ENCODE data around the gene TMEM165. TPM values are rescaled to one million over a fixed set of nuclear protein-coding genes. Genes with fewer than 3 reads are reported as not detected.
A peak's percentile ranks its signal among the peaks of the same experiment; 100 is the strongest.
"Not testable (repeated sequence)": the region's sequence is repeated elsewhere in the genome, so short reads cannot be mapped to it uniquely, and the experiment has no call there.

The TMEM165 gene
- 129 and 169 TPM in 2 replicates for total RNA-seq

- peak; percentile 92 for DNase-seq
Measured at GRCh38 chr4:55395529-55396307, at the start of gene TMEM165. TMEM165 (plus strand) TSS chr4:55395957; CDS start chr4:55396190, 233 bp downstream.

GRCh38 chr4:55345980-55346850 is 49.5 kb upstream of the TMEM165 start, which contains the start of gene SRD5A3:
SRD5A3 (plus strand) TSS chr4:55346242; CDS start chr4:55346337, 95 bp downstream.
- DNase-seq, result peak; percentile 89

GRCh38 chr4:55346851-55347255 is 48.9 kb upstream of the TMEM165 start:
- no peak for DNase-seq

GRCh38 chr4:55347610-55348228 is 48.0 kb upstream of the TMEM165 start:
- no peak for DNase-seq

GRCh38 chr4:55348466-55348865 is 47.3 kb upstream of the TMEM165 start:
- DNase-seq, result no peak

GRCh38 chr4:55350870-55351269 is 44.9 kb upstream of the TMEM165 start:
- DNase-seq, result not testable (repeated sequence)

GRCh38 chr4:55351824-55352223 is 43.9 kb upstream of the TMEM165 start:
- DNase-seq, result no peak

GRCh38 chr4:55352726-55353125 is 43.0 kb upstream of the TMEM165 start:
- no peak for DNase-seq

- DNase-seq, result not testable (repeated sequence)
Measured at GRCh38 chr4:55353228-55353747, 42.5 kb upstream of the TMEM165 start.

GRCh38 chr4:55354648-55355047 is 41.1 kb upstream of the TMEM165 start:
- no peak for DNase-seq

GRCh38 chr4:55355555-55355954 is 40.2 kb upstream of the TMEM165 start:
- no peak for DNase-seq

- DNase-seq, result no peak
Measured at GRCh38 chr4:55356991-55357461, 38.7 kb upstream of the TMEM165 start.

- no peak for DNase-seq
Measured at GRCh38 chr4:55358246-55358645, 37.5 kb upstream of the TMEM165 start.

GRCh38 chr4:55358668-55359067 is 37.1 kb upstream of the TMEM165 start:
- peak; percentile 73 for DNase-seq

GRCh38 chr4:55359397-55359916 is 36.3 kb upstream of the TMEM165 start:
- no peak for DNase-seq

GRCh38 chr4:55362938-55363337 is 32.8 kb upstream of the TMEM165 start:
- not testable (repeated sequence) for DNase-seq

- DNase-seq, result no peak
Measured at GRCh38 chr4:55363691-55364351, 31.9 kb upstream of the TMEM165 start.

- peak; percentile 83 for DNase-seq
Measured at GRCh38 chr4:55364691-55365344, 30.9 kb upstream of the TMEM165 start.

- no peak for DNase-seq
Measured at GRCh38 chr4:55365345-55365728, 30.4 kb upstream of the TMEM165 start.

- no peak for DNase-seq
Measured at GRCh38 chr4:55366621-55367020, 29.1 kb upstream of the TMEM165 start.

GRCh38 chr4:55367084-55367722 is 28.6 kb upstream of the TMEM165 start:
- no peak for DNase-seq

All from dermis blood vessel endothelial cell (primary cell).